Neural crest cell (in vitro differentiated cells): ENCODE measurements around the gene GLA. TPM values are rescaled to one million over a fixed set of nuclear protein-coding genes. Genes with fewer than 3 reads are reported as not detected.

Experiments used
- DNase-seq: peaks from one replicate; pipeline ENCODE4 v3.0.0; 2021; ENCODE audit warnings: low read depth, mixed read lengths, low spot score
- H3K27ac Mint-ChIP-seq: one replicate; pipeline ENCODE4 v1.8.0; 2021; ENCODE audit warnings: mild to moderate bottlenecking, mixed read lengths; ENCODE audit not compliant: unreplicated experiment
- H3K27me3 Mint-ChIP-seq: 2 replicates; pipeline ENCODE4 v1.8.0; 2021; ENCODE audit warnings: low read depth, mild to moderate bottlenecking, mixed read lengths
- H3K36me3 Mint-ChIP-seq: 2 replicates; pipeline ENCODE4 v1.8.0; 2021; ENCODE audit warnings: low read depth, mild to moderate bottlenecking, mixed read lengths
- H3K4me1 Mint-ChIP-seq: 2 replicates; pipeline ENCODE4 v1.8.0; 2021; ENCODE audit warnings: mixed read lengths
- H3K4me3 Mint-ChIP-seq: one replicate; pipeline ENCODE4 v1.8.0; 2021; ENCODE audit warnings: mild to moderate bottlenecking, mixed read lengths
- H3K9me3 Mint-ChIP-seq: 2 replicates; pipeline ENCODE4 v1.8.0; 2021; ENCODE audit warnings: mixed read lengths
- CTCF ChIP-seq: fragments of 200-600 bp; sonication (generic); conservative IDR thresholded peaks from 2 replicates; pipeline ENCODE4 v1.5.0; 2021; ENCODE audit warnings: antibody characterized with exemption, mild to moderate bottlenecking
- total RNA-seq: library from RNA; stranded (reverse); gene quantifications from 2 replicates; pipeline ENCODE4 v1.2.1, GENCODE V29; 2021

GLA gene
- total RNA-seq, 1 donor from 2014 or later, result 50.7 TPM

GRCh38 chrX:101417981-101418841, 10.5 kb upstream of the GLA start:
- no peaks in the 10 kb centered on the region for H3K9me3 Mint-ChIP-seq

GRCh38 chrX:101417190-101417589, 9.5 kb upstream of the GLA start:
- H3K36me3 Mint-ChIP-seq, result peaks cover 14% of the 10 kb centered on the region
- H3K27me3 Mint-ChIP-seq, result no peaks in the 10 kb centered on the region
- peak overlapping the region; percentile 94 for H3K4me3 Mint-ChIP-seq
- no peak overlapping the region for H3K27ac Mint-ChIP-seq
- peaks cover 3% of the 10 kb centered on the region for H3K9me3 Mint-ChIP-seq
- no peak for TF ChIP-seq CTCF
- no peak for DNase-seq
- peaks cover 35% of the 10 kb centered on the region for H3K4me1 Mint-ChIP-seq

More at GRCh38 chrX:101417981-101418841, 10.5 kb upstream of the GLA start:
- H3K4me1 Mint-ChIP-seq, result peaks cover 35% of the 10 kb centered on the region
- DNase-seq, result peak; percentile 56
- peaks cover 9% of the 10 kb centered on the region for H3K36me3 Mint-ChIP-seq
- peak overlapping the region; percentile 94 for H3K4me3 Mint-ChIP-seq
- H3K27me3 Mint-ChIP-seq, result no peaks in the 10 kb centered on the region
- H3K27ac Mint-ChIP-seq, result peak overlapping the region; percentile 99
- no peak for TF ChIP-seq CTCF

GRCh38 chrX:101416691-101417090, 9.0 kb upstream of the GLA start:
- Mint-ChIP-seq H3K4me3 (peak overlapping the region; percentile 94), H3K36me3 (peaks cover 14% of the 10 kb centered on the region), H3K4me1 (peaks cover 35% of the 10 kb centered on the region), H3K9me3 (peaks cover 3% of the 10 kb centered on the region), H3K27me3 (no peaks in the 10 kb centered on the region), H3K27ac (peak overlapping the region; percentile 19)
- DNase-seq, result no peak
- TF ChIP-seq CTCF, result no peak

GRCh38 chrX:101415180-101416145, 7.7 kb upstream of the GLA start:
- H3K36me3 Mint-ChIP-seq, result peaks cover 10% of the 10 kb centered on the region
- DNase-seq, result peak; percentile 23
- H3K27me3 Mint-ChIP-seq, result no peaks in the 10 kb centered on the region
- peaks cover 40% of the 10 kb centered on the region for H3K4me1 Mint-ChIP-seq
- H3K4me3 Mint-ChIP-seq, result peak overlapping the region; percentile 72
- peak; percentile 75 for TF ChIP-seq CTCF
- H3K9me3 Mint-ChIP-seq, result peaks cover 3% of the 10 kb centered on the region
- H3K27ac Mint-ChIP-seq, result no peak overlapping the region

- Mint-ChIP-seq H3K27ac (no peak overlapping the region), H3K4me3 (peak overlapping the region; percentile 35), H3K4me1 (peaks cover 29% of the 10 kb centered on the region), H3K36me3 (peaks cover 11% of the 10 kb centered on the region), H3K9me3 (peaks cover 3% of the 10 kb centered on the region), H3K27me3 (peaks cover 2% of the 10 kb centered on the region)
- DNase-seq, result no peak
- TF ChIP-seq CTCF, result no peak
Observed at GRCh38 chrX:101411984-101412383, 4.3 kb upstream of the GLA start.
